Breast epithelium (tissue), 3 donors: ENCODE results near the gene DMD.

Experiments used
- CTCF ChIP-seq, 3 donors: fragments of 450-650 bp; IDR thresholded peaks; one replicate each; pipeline ENCODE4 v1.5.1; 2016 to 2017; ENCODE audit warnings: antibody characterized with exemption in 3 of 3, mild to moderate bottlenecking in 3 of 3, moderate library complexity in 3 of 3
- POLR2A ChIP-seq: fragments of 450-650 bp; IDR thresholded peaks from one replicate; pipeline ENCODE4 v1.6.1; 2016; ENCODE audit warnings: antibody characterized with exemption, mild to moderate bottlenecking, moderate library complexity

GRCh38 chrX:31318866-31319265 lies 1892.5 kb downstream of the DMD start:
- TF ChIP-seq CTCF (IDR thresholded peaks at IDR 0.05), result no peak
- TF ChIP-seq POLR2A, result no peak
